ENCODE data around the gene NDUFA5.
"Not testable (repeated sequence)": the region's sequence is repeated elsewhere in the genome, so short reads cannot be mapped to it uniquely, and the experiment has no call there.

DNA sequence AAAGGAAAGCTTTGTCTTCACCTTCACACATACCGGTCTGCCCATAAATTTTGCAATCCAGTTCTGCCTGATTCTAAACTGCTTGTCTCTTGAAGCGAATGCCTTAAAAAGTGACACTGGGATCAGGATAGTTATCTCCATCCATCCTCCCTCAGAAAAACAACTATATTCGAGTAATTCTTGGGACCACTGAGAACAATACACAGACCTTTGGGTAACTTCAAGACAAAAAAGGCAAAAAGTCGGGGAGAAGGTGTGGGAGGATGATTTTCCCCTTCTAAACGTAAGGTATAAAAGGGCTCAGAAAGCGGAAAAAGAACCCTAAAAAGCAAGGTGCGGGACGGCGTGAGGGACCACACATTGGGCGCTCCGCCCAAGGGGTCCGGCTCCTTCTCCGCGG is 25.3 kb downstream of the NDUFA5 start:
- TF ChIP-seq, protein P1, sequence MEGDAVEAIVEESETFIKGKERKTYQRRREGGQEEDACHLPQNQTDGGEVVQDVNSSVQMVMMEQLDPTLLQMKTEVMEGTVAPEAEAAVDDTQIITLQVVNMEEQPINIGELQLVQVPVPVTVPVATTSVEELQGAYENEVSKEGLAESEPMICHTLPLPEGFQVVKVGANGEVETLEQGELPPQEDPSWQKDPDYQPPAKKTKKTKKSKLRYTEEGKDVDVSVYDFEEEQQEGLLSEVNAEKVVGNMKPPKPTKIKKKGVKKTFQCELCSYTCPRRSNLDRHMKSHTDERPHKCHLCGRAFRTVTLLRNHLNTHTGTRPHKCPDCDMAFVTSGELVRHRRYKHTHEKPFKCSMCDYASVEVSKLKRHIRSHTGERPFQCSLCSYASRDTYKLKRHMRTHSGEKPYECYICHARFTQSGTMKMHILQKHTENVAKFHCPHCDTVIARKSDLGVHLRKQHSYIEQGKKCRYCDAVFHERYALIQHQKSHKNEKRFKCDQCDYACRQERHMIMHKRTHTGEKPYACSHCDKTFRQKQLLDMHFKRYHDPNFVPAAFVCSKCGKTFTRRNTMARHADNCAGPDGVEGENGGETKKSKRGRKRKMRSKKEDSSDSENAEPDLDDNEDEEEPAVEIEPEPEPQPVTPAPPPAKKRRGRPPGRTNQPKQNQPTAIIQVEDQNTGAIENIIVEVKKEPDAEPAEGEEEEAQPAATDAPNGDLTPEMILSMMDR (IDR thresholded peaks at IDR 0.05), result not testable (repeated sequence)
- TF ChIP-seq POLR2A (IDR thresholded peaks at IDR 0.05), result not testable (repeated sequence)

Data from thyroid gland (tissue), 4 donors.